ENCODE data around the gene IRF8. TPM values are rescaled to one million over a fixed set of nuclear protein-coding genes. Genes with fewer than 3 reads are reported as not detected.

IRF8 gene
- total RNA-seq, 1 donor from 2014 or later = 1.0 TPM

DNA sequence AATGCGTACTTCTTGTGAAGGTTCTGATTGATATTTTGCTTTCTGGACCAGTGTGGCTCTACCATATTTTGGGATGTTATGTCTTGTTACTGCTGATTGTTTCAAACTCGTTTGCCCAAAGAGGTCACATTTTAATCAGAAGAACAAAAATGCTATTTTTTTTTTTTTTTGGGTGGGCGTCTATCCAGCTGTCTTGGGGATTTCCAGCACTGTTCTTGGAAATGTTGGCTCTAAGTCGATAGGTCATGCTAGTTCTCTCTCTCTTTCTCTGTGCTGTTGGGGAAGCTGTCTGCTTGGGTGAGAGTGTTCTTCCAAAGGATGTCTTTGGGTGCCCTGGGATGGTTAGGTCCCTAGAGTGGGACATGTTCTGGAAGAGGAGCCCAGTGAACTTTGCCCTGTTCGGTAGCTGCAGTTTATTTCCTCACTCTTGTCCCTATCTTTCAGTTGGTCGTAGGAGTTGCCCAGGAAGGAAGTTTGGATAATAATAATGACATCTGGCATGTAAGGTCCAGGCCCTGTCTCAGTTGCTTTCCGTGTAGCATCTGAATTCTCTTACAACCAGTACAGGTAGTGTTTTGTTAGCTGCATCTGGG, 2.9 kb downstream of the IRF8 start:
- TF ChIP-seq, protein P1, sequence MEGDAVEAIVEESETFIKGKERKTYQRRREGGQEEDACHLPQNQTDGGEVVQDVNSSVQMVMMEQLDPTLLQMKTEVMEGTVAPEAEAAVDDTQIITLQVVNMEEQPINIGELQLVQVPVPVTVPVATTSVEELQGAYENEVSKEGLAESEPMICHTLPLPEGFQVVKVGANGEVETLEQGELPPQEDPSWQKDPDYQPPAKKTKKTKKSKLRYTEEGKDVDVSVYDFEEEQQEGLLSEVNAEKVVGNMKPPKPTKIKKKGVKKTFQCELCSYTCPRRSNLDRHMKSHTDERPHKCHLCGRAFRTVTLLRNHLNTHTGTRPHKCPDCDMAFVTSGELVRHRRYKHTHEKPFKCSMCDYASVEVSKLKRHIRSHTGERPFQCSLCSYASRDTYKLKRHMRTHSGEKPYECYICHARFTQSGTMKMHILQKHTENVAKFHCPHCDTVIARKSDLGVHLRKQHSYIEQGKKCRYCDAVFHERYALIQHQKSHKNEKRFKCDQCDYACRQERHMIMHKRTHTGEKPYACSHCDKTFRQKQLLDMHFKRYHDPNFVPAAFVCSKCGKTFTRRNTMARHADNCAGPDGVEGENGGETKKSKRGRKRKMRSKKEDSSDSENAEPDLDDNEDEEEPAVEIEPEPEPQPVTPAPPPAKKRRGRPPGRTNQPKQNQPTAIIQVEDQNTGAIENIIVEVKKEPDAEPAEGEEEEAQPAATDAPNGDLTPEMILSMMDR (IDR thresholded peaks at IDR 0.05; ENCODE audit: partially characterized antibody, unreplicated experiment) = no peak
- H3K36me3 Mint-ChIP-seq (ENCODE audit: unreplicated experiment) = peaks cover 19% of the 10 kb centered on the region
- no peak for DNase-seq
- H3K27ac Mint-ChIP-seq (ENCODE audit: unreplicated experiment) = no peak overlapping the region
- H3K4me1 Mint-ChIP-seq (ENCODE audit: low read depth, unreplicated experiment) = peaks cover 27% of the 10 kb centered on the region
- H3K27me3 Mint-ChIP-seq (ENCODE audit: unreplicated experiment) = peaks cover 21% of the 10 kb centered on the region
- H3K4me3 Mint-ChIP-seq (ENCODE audit: unreplicated experiment) = no peak overlapping the region
- H3K9me3 Mint-ChIP-seq (ENCODE audit: unreplicated experiment) = peaks cover 7% of the 10 kb centered on the region

DNA sequence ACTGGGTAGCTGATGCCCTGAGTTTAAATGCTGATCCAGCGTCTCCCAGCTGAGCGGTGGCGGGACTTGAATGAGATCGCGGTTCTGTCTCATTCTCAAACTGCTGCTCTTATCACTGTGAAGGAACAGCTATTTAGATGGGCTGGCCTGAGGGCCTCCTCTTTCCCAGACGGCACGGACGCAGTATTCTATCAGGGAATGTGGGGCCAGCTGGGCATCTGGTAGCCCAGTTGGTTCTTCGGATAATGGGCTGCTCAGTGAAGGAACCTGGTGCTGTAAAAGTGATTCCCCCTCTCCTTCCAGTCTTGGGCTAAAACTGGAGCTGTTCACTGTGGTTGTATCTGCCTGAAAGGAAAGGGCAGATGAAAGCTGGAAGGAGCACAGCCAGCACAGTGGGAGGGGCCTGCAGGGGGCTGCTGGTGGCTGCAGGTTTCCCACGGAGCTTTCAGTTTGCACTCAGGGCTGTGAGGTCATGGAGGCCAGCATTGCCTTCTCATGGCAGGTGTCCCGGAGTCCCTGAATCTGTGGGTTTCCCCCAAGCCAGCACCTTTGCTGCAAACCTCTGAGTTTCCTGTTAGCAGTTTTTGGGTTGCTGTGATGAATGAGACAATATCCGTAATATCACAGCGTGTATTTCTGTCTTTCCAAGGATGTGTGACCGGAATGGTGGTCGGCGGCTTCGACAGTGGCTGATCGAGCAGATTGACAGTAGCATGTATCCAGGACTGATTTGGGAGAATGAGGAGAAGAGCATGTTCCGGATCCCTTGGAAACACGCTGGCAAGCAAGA, 3.6 kb downstream of the IRF8 start:
- Mint-ChIP-seq H3K4me1 (ENCODE audit: low read depth, unreplicated experiment) (peaks cover 27% of the 10 kb centered on the region), H3K4me3 (ENCODE audit: unreplicated experiment) (no peak overlapping the region), H3K9me3 (ENCODE audit: unreplicated experiment) (peaks cover 7% of the 10 kb centered on the region), H3K36me3 (ENCODE audit: unreplicated experiment) (peaks cover 19% of the 10 kb centered on the region), H3K27me3 (ENCODE audit: unreplicated experiment) (peaks cover 22% of the 10 kb centered on the region), H3K27ac (ENCODE audit: unreplicated experiment) (no peak overlapping the region)
- no peak for DNase-seq
- TF ChIP-seq, protein P1 (IDR thresholded peaks at IDR 0.05; ENCODE audit: partially characterized antibody, unreplicated experiment) = no peak

DNA sequence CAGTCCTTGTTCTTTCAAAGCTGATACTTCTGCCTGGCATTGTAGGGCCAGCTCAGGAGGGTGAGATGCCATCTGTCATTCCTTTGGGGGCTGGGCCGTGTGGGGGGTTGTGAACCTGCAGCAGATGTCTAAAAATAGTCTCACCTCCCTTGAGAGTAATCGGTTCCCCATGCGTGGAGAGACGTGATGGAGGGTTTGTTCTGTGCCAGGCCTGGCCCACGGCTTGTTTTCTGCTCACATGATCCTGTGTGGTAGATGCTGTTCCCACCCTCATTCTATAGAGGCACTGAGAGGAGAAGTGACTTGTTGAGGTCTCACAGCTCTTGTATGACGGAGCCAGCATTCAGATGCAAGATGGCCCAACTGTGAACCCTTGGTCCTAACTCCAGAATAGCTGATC, 4.6 kb downstream of the IRF8 start:
- DNase-seq = no peak
- peaks cover 23% of the 10 kb centered on the region for H3K4me1 Mint-ChIP-seq (ENCODE audit: low read depth, unreplicated experiment)
- peaks cover 7% of the 10 kb centered on the region for H3K9me3 Mint-ChIP-seq (ENCODE audit: unreplicated experiment)
- no peak overlapping the region for H3K27ac Mint-ChIP-seq (ENCODE audit: unreplicated experiment)
- TF ChIP-seq, protein P1 (IDR thresholded peaks at IDR 0.05; ENCODE audit: partially characterized antibody, unreplicated experiment) = no peak
- peak overlapping the region; percentile 30 for H3K4me3 Mint-ChIP-seq (ENCODE audit: unreplicated experiment)
- H3K36me3 Mint-ChIP-seq (ENCODE audit: unreplicated experiment) = peaks cover 19% of the 10 kb centered on the region
- H3K27me3 Mint-ChIP-seq (ENCODE audit: unreplicated experiment) = peaks cover 18% of the 10 kb centered on the region

DNA sequence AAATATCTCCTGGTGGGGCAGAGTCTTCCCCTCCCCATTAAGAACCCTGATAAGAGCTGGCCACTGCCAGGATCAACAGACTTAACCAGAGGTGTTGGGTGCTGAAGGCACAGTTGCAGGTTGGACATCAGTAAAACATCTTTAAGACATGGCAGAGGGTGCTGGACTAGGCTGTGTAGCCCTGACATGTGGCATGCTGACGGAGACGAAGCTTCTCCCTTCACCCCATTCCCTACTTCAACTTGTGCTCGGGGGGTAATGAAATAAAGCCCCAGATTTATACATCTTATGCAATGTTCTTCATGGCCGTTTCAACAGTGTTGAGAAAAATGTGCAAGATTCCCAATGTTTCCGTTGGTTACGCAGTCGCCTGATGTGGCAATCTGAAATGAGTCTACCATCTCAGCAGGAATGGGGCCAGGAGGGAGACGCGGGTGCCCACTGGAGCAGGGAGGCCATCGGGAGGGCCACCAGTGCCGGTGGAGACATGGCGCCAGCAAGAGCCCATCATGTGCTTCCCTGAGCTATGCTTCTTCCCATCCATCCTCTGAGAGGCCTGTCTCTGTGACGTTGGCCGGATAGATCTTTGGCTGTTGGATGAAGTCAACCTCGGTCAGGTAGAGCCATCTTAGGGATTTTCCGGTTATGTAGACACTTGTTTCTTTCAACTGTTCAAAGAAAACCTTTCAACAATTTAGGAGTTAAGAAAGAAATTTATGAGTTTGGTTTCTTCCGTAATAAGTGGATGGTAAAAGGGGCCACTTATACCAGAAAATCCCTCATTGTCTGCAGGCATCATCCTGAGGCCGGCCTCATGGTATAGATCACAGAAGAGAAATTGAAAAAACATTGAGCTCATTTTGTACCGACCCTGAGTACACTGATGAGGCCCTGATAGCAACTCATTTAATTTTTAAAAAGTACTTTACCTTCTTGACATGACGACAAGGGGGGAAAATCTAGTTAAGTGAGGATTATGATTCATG, 6.4 kb downstream of the IRF8 start:
- Mint-ChIP-seq H3K9me3 (ENCODE audit: unreplicated experiment) (peaks cover 7% of the 10 kb centered on the region), H3K4me3 (ENCODE audit: unreplicated experiment) (no peak overlapping the region), H3K36me3 (ENCODE audit: unreplicated experiment) (peaks cover 19% of the 10 kb centered on the region), H3K27ac (ENCODE audit: unreplicated experiment) (no peak overlapping the region), H3K27me3 (ENCODE audit: unreplicated experiment) (peaks cover 14% of the 10 kb centered on the region), H3K4me1 (ENCODE audit: low read depth, unreplicated experiment) (peaks cover 23% of the 10 kb centered on the region)
- TF ChIP-seq, protein P1 (IDR thresholded peaks at IDR 0.05; ENCODE audit: partially characterized antibody, unreplicated experiment) = no peak
- DNase-seq = no peak
